ENCODE data around the gene ZDHHC9. TPM values are rescaled to one million over a fixed set of nuclear protein-coding genes. Genes with fewer than 3 reads are reported as not detected.

ZDHHC9 gene
- total and polyA plus RNA-seq, 2 of the 4 experiments (the other 2 are of a cell fraction), result 17.7 to 28.4 TPM

GRCh38 chrX:129781134-129781672, 62.5 kb downstream of the ZDHHC9 start:
- Histone ChIP-seq H4K8ac (ENCODE audit: low read depth in 2 of 2, low read length in 2 of 2) (no peak overlapping the region), H3K4ac (ENCODE audit: low read depth, low read length) (no peak overlapping the region), H3K4me2 (ENCODE audit: low read depth, low read length) (no peak overlapping the region), H3K36me3 (ENCODE audit: control insufficient read depth, insufficient read depth, low read length) (no peaks in the 10 kb centered on the region), H2BK20ac (ENCODE audit: low read depth, low read length) (no peak overlapping the region), H3K27me3 (ENCODE audit: control insufficient read depth, insufficient read depth, low read length) (peaks cover 22% of the 10 kb centered on the region), H3K9me1 (ENCODE audit: insufficient read depth, low read length) (no peaks in the 10 kb centered on the region), H3K4me3 (ENCODE audit: insufficient read depth, low read depth, low read length) (no peak overlapping the region), H3K14ac (replicated peaks; ENCODE audit: low read depth, low read length) (no peak overlapping the region), H4K91ac (ENCODE audit: insufficient read depth, low read depth, low read length) (no peak overlapping the region), H2BK5ac (ENCODE audit: low read depth, low read length, poor library complexity, severe bottlenecking) (no peak overlapping the region), H2AFZ (replicated peaks; ENCODE audit: low read length, poor library complexity) (no peak overlapping the region), H3K27ac (ENCODE audit: insufficient read depth, low read length) (no peak overlapping the region), H3K18ac (ENCODE audit: low read depth, low read length) (no peak overlapping the region), H3K9ac (ENCODE audit: low read depth, low read length) (no peak overlapping the region), H3K23ac (ENCODE audit: low read depth, low read length) (no peak overlapping the region), H4K20me1 (ENCODE audit: insufficient read depth, low read length) (no peaks in the 10 kb centered on the region; the same call in 1 of the 2 replicates), H4K5ac (ENCODE audit: low read depth, low read length) (no peak overlapping the region), H3K4me1 (ENCODE audit: control insufficient read depth, insufficient read depth, low read length) (no peaks in the 10 kb centered on the region), H3K9me3 (ENCODE audit: control insufficient read depth, insufficient read depth, low read length) (peaks cover 3% of the 10 kb centered on the region; the same call in 1 of the 2 replicates), H2AK5ac (ENCODE audit: low read depth, low read length) (no peak overlapping the region), H2BK15ac (ENCODE audit: low read depth, low read length) (no peak overlapping the region), H2BK120ac (ENCODE audit: low read depth, low read length) (no peak overlapping the region), H3K79me1 (ENCODE audit: low read depth in 1 of 2, low read length in 2 of 2) (no peaks in the 10 kb centered on the region), H3K56ac (ENCODE audit: extremely low read depth, insufficient read depth, low read length) (no peak overlapping the region), H2AK9ac (replicated peaks; ENCODE audit: low read depth, low read length, poor library complexity) (peak overlapping the region; percentile 55)
- ATAC-seq (ENCODE audit: low read depth) (no peak), DNase-seq (no peak)
- in situ Hi-C loops (cut with MboI; ENCODE audit: low sequenced_read_pairs), result no loop called here
- ChIA-PET POLR2A (ENCODE audit: unreplicated experiment) (no interaction called here), CTCF (no interaction called here)
- dilution Hi-C loops (cut with HindIII; ENCODE audit: low sequenced_read_pairs, unreplicated experiment), result no loop called here
- BruUV-seq (replicated peaks), result no TSS peak
- TF ChIP-seq CHD1 (IDR thresholded peaks at IDR 0.05; ENCODE audit: low read depth, low read length) (no peak), SMC3 (IDR thresholded peaks at IDR 0.05; ENCODE audit: low read depth, low read length) (no peak), CEBPB (IDR thresholded peaks at IDR 0.05; ENCODE audit: low read depth, low read length) (no peak)
- TF ChIP-seq, protein P1, sequence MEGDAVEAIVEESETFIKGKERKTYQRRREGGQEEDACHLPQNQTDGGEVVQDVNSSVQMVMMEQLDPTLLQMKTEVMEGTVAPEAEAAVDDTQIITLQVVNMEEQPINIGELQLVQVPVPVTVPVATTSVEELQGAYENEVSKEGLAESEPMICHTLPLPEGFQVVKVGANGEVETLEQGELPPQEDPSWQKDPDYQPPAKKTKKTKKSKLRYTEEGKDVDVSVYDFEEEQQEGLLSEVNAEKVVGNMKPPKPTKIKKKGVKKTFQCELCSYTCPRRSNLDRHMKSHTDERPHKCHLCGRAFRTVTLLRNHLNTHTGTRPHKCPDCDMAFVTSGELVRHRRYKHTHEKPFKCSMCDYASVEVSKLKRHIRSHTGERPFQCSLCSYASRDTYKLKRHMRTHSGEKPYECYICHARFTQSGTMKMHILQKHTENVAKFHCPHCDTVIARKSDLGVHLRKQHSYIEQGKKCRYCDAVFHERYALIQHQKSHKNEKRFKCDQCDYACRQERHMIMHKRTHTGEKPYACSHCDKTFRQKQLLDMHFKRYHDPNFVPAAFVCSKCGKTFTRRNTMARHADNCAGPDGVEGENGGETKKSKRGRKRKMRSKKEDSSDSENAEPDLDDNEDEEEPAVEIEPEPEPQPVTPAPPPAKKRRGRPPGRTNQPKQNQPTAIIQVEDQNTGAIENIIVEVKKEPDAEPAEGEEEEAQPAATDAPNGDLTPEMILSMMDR (conservative IDR thresholded peaks at IDR 0.05; ENCODE audit: low read depth, low read length), result no peak
- WGBS, 2 experiments (ENCODE audit: extremely low coverage in 2 of 2, insufficient read length in 1 of 2), result no CpG with 5 or more reads among the region's 8 CpGs
- intact Hi-C loops (cut with micrococcal nuclease), result no loop called here

All from IMR-90 (cell line).